GM21515 (cell line): Measurements from ENCODE around the gene CCDC69.
"Not testable (repeated sequence)": the region's sequence is repeated elsewhere in the genome, so short reads cannot be mapped to it uniquely, and the experiment has no call there.

ENCODE experiments used
- ATAC-seq: cut with Tn5 transposase; IDR thresholded peaks from one replicate; pipeline ENCODE4 v1.9.1; 2021; ENCODE audit not compliant: unreplicated experiment

The CCDC69 gene

GRCh38 chr5:151196556-151197290, 27.2 kb downstream of the CCDC69 start:
- peak; percentile 90 for ATAC-seq

DNA sequence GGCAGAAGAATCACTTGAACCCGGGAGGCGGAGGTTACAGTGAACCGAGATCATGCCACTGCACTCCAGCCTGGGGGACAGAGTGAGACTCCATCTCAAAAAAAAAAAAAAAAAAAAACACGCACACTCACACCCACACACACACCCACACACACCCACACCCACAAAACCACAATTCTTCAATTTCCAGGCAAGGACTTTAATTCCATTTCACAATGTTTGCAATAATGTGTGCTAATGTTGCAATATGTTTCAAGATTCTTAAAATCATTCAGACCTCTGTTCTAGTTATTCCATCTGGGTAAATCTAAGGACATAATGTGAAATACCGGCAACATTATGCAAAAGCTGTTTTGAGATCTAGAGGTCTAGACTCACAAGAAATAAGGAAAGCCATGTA, 28.3 kb downstream of the CCDC69 start:
- ATAC-seq = no peak

DNA sequence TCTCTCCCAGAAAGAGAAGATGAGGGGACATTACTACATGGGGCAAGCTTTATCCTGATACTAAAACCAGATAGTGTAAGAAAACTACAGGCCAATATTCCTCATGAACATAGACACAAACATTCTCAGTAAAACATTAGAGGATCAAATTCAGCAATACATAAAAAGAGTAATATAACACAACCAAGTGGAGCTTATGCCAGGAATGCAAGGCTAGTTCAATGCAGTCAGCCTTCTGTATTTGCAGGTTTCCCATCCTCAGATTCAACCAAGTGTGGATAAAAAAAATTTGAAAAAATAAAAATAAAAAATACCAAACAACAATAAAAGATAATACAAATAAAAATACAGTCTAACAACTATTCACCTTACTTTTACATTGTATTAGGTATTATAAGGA, 31.3 kb downstream of the CCDC69 start:
- no peak for ATAC-seq

- ATAC-seq = no peak
Measured at GRCh38 chr5:151191661-151192060, 32.2 kb downstream of the CCDC69 start.

DNA sequence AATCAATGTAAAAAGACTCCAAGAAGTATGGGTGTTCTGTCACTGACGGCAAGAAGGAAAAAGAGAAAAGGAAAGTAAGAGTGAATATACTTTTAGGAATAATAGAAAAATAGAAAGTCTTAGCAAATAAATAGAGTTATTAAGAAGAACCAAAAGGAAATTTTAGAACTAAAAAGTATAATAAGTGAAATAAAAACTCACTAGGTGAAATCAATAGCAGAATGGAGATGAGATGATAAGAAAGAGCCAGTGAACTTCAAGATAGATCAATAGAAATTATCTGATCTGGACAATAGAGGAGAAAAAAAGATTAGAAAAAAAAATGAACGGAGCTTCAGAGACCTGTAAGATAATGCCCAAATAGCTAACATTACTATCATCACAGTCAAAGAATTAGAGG, 34.7 kb downstream of the CCDC69 start:
- no peak for ATAC-seq

DNA sequence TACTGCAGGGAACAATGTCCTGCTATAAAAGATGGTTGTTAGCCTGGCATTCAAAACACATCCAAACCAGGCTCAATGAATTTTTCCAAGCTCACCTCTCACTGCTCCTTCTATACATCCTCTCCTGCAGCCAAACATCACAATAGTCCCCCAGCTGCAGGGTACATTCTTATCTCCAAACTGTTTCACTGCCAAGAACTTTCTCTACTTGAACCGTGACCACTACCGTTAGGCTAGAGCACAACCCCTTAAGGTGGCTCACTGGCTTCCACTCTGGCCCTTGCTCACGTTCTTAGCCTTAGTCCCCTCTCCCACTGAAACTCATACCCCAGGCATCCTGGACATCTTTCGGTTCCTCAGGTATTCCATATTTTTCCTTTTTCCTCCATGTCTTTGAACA, 37.4 kb downstream of the CCDC69 start:
- no peak for ATAC-seq

DNA sequence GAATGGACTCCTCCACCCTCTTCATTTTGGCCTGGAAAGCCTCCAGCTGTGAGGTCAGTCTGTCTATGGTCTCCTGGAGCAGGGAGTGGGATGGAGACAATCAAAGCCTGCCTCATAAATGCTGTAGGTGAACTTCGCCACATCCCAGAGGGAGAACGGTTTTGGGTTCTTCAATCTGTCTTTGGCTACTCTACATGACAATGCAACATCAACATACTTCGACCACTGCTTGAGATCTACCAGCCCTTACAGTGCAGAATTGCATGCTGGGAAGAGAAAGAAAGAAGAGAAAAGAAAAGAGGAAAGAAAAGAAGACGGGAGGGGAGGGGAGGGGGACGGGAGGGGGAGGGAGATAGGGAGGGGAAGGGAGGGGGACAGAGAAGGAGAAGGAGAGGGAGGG, 37.8 kb downstream of the CCDC69 start:
- ATAC-seq = no peak

DNA sequence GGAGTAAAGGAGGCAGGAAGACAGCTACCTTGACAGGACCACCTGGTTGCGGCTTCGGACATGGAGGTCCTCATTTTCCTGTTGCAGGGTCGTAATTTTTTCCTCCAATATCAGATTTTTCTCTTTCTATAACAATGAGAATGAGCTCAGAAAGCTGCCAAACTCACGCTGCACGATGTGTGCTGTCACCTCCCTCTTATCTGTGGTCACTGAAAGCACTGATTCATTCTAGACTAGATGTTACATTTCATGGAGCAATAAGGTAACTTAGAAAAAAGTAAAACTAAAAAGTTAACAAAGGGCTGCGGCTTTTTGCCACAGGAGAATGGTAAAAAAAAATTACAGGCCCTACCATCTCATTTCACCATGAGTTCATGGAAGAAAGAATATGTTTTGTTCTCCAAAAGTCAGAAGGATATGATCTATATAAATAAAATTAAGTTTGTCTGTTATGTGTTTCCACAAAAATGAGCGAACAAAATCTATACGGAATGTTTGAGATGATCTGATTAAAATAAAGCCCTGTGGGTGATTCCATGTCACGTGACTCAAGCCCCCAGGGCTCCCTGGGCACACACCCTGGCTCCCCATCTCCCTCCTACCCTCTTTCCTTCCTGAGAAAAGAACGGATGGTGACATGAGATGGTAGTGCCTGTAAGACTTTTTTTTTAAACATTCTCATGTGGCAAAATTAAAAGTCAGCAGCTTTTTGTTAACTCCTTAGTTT, 39.4 kb downstream of the CCDC69 start:
- no peak for ATAC-seq

DNA sequence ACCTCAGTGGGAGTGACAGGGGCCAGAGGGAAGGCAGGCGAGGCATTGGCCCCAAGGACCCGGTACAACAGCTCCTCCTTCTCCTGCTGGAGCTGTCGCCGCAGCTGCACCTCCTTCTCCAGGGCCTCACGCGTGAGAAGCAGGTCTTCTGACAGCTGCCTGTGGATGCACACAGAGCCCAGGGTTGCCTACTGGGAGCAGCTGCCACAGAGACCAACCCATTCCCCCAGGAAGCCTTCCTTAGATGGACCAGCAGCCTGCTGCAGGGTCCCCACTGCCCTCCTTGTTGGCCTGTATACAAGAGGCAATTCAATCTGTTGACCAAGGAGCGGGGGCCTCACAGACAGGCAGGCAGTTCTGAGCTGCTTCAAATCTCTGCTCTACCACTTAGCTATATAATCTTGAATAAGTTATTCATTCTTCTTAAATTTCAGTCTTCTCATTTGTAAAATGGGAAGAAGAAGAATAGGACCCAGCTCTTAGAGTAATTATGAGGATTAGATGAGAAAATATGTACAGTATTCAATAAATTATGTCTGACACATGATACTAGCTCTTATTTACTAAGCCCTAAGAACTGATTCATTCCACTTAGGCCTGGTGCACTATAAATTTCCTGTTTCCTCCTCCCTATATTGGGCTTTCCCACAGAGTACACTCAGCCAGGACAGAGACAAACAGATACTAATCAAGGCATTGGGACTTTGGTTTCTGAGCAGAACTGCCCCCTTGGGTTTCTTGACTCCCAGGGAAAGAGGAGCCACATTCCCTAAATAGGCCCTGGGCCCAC, 40.2 kb downstream of the CCDC69 start:
- ATAC-seq = no peak

DNA sequence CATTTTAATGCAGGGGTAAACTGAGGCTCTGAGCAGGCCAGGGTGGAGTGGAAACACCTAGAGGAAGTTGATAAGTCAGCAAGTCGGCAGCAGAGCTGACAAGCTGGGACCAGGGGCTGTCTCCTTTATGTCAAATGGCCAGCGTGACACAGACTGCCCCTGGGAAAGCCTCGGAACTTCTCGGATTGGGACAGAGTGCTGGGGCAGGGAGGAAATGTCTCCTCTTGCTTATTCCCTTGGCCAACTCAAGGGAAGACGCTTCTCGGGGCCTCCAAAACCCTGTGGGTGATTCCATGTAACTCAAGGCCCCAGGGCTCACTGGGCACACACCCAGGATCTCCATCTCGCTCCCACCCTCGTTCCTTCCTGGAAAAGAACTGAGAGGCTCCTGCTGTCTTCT, 40.9 kb downstream of the CCDC69 start:
- ATAC-seq = no peak

- no peak for ATAC-seq
Measured at GRCh38 chr5:151182524-151182900, 41.4 kb downstream of the CCDC69 start.

DNA sequence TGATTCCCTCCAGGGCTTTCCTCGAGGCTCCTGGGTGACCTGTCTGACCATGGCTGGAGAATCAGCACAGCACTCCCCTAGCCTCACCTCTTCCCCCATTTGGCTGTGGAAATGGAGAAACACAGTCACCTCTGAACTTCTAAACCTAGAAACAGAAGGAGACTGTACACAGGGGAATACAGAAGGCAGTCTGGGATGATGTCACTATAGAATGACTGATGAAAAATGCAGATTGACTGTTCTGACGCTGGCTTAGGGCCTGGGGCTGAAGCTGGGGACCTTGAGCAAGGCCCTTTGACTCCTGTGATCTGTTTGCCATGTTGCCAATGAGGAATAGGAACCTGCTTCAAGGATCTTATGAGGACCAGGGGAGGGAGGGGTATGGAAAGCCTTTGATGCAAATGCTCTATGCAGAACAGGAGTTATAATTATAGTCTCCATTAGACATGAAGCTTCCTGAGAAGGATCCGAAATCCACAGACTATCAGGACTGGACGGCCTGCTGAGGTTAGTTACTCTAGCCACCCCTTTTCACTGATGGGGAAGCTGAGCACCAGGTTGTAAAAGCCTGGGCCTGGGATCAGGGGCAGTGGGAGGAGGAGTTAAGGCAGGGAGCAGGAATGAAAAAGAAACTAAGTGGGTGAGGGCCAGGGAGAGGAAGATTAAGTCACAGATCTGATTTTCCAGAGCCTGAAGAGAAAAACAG, 41.9 kb downstream of the CCDC69 start:
- ATAC-seq = no peak

DNA sequence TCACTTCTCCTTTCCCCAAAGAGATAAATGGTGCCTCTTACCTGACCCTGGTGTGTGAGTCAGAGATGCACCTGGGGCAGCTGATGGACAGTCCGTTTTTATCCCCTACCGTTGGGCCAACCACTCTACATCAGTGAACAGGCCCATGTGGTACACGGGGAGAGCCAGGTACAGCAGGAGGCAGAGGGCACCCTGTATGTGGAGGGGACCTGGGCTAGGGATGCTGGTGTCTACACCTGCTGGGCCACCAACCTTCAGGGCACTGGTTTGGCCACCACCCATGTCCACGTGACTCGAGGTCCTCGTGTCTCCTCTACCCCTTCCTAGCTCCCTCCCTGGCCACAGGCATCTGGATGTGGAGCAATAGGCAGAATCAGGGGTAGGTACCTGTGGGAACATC, 43.6 kb downstream of the CCDC69 start:
- ATAC-seq = no peak

GRCh38 chr5:151179489-151179840, 44.4 kb downstream of the CCDC69 start:
- ATAC-seq = no peak

DNA sequence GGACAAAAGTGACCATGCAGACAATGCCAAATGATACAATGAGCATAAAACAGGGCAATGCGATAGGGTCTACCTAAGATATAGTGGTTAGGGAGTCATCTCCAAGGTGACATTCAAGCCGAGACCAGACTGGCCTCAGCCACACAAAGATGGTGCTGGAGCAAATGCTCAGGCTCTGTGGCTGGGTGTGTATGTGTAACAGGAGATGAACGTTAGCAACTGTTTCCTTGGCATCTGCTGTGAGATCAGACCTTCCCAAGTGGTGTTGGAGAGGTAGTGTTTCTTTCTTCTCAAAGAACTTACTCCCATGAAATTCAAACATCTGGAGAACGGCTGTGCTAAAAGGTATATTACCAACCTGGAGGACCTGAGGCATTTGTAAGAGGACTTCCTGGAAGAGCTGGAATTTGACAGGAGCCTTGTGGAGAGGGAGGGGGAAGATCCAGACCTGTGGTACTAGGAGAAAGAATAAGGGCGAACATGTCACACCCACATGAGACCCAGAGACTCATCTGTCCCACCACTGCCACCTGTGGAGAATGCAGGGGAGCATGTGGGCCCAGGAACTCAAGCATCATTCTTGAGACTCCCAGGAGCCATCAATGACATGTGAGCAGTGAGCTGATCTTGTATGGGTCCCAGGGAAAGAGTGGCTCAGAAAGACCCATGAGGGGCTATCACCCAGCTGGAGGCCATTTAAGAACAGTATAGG, 45.0 kb downstream of the CCDC69 start:
- ATAC-seq = no peak

- ATAC-seq = no peak
Measured at GRCh38 chr5:151178372-151178771, 45.5 kb downstream of the CCDC69 start.

GRCh38 chr5:151176268-151176667, 47.6 kb downstream of the CCDC69 start:
- ATAC-seq = not testable (repeated sequence)

GRCh38 chr5:151174612-151175101, 49.2 kb downstream of the CCDC69 start:
- ATAC-seq = no peak

GRCh38 chr5:151173711-151174611, 49.9 kb downstream of the CCDC69 start:
- no peak for ATAC-seq

DNA sequence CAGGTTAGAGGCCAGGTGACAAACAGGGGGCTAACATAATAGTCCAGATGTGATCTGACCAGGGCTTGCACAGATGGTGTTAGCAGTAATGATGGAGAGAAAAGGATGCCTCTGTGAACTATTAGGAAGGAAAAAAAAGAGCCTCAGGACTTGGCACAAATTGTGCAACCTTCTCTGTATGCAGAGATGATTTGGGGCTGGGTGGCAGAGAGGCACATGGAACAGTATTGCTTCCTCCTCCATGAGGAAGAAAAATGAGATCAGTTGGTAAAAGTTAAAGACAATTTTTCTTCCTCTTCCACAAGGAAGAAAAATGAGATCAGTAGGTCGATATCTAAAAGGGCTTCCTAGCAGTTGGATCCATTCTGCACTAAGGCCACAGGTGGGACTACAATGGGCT, 52.4 kb downstream of the CCDC69 start:
- no peak for ATAC-seq
